Activated CD8-positive, alpha-beta T cell treated with anti-CD3 and anti-CD28 coated beads for 36 hours (primary cell): ENCODE results near the gene HYI. TPM values are rescaled to one million over a fixed set of nuclear protein-coding genes. Genes with fewer than 3 reads are reported as not detected.

ENCODE experiments used
- ATAC-seq: fragments of 200-7000 bp; cut with Tn5 transposase; one replicate; pipeline ENCODE4 v1.10.0; 2021; ENCODE audit warnings: mild to moderate bottlenecking, moderate library complexity
- CTCF ChIA-PET: fragments of 350-600 bp; sonication (Branson Sonifier 250); formaldehyde crosslinking; loops from one replicate; lab custom pipeline; 2021; ENCODE audit warnings: antibody characterized with exemption; lab: Charles Lee
- POLR2A ChIA-PET: fragments of 350-600 bp; sonication (Branson Sonifier 250); formaldehyde crosslinking; loops from one replicate; lab custom pipeline; 2021; ENCODE audit warnings: antibody characterized with exemption; lab: Charles Lee
- DNase-seq: peaks from one replicate; pipeline ENCODE4 v3.0.0-alpha.2; 2020
- H3K27ac Mint-ChIP-seq: one replicate; pipeline ENCODE4 v1.8.0; 2021; ENCODE audit warnings: mild to moderate bottlenecking, mixed read lengths
- H3K27me3 Mint-ChIP-seq: one replicate; pipeline ENCODE4 v1.8.0; 2021; ENCODE audit warnings: mixed read lengths
- H3K36me3 Mint-ChIP-seq: one replicate; pipeline ENCODE4 v1.8.0; 2021; ENCODE audit warnings: low read depth, mixed read lengths
- H3K4me1 Mint-ChIP-seq: one replicate; pipeline ENCODE4 v1.8.0; 2021; ENCODE audit warnings: low read depth, mixed read lengths
- H3K4me3 Mint-ChIP-seq: one replicate; pipeline ENCODE4 v1.8.0; 2021; ENCODE audit warnings: mild to moderate bottlenecking, moderate library complexity, mixed read lengths
- H3K9me3 Mint-ChIP-seq: one replicate; pipeline ENCODE4 v1.8.0; 2021; ENCODE audit warnings: mixed read lengths
- intact Hi-C: fragments of 100-400 bp; cut with micrococcal nuclease; formaldehyde crosslinking; loops from one replicate; pipeline ENCODE4 v1.10.0; 2022
- total RNA-seq, 2 experiments: library from RNA; stranded (reverse); gene quantifications; one replicate each; pipeline ENCODE4 v1.2.3, GENCODE V29; 2021
- TF ChIP-seq, protein P1 (sequence below): fragments of 200-600 bp; IDR thresholded peaks from one replicate; pipeline ENCODE4 v1.8.0; 2022; ENCODE audit warnings: antibody characterized with exemption, mild to moderate bottlenecking

HYI gene
- total RNA-seq, 2 experiments from 2014 or later, result 4.1 to 5.6 TPM

DNA sequence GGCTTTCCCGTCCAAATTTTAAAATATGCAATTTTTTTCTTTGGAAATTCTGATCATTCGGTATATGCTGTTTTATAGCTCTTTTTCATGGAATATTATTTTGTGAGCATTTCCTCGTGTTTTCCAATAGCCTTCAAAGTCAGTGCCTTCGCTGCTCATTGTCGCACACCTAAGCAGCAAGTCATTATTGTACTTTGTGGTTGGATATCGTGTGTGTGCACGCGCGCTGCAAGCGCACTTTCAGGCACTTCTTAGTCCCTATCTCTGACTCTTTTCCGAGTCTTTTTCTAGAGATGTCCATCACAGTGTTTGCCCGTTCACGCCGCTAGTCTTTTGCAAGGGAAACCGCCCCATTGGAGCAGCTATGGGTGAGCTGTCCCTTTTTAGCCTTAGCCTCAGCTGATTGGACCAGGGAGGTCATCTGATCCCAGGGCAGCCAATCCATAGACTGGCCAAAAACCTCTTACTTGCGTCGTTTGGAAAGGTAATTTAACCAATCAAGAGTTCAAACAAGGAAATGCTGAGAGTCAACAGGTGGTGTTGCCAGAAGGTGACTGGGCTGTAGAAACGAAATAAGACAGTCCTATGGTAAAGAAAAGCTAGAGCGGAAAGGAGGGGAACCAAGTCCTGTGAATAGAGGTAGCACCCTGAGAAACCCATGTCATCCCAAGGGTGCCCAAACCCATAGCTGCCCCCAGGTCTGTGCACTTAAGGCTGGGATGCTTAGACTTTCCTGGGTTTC, 710 bp upstream of the HYI start:
- ATAC-seq (peak; percentile 88), DNase-seq (peak; percentile 77)
- Mint-ChIP-seq H3K4me1 (peaks cover 15% of the 10 kb centered on the region), H3K4me3 (peak overlapping the region; percentile 77), H3K9me3 (peaks cover 2% of the 10 kb centered on the region), H3K27ac (peak overlapping the region; percentile 76), H3K27me3 (peaks cover 26% of the 10 kb centered on the region), H3K36me3 (peaks cover 15% of the 10 kb centered on the region)
- intact Hi-C loops, result no loop called here
- ChIA-PET CTCF (interaction anchor here (0.6 to 1.8 kb wide), 7 partner anchors 9 to 594 kb away, joined by 3 to 7 read pairs (median 3); no protein-coding TSS in a partner anchor), POLR2A (interaction anchor here (0.7 to 1.9 kb wide), 12 partner anchors 10 to 491 kb away, joined by 3 to 7 read pairs (median 4); partner anchors contain the start of genes CFAP57, EBNA1BP2 and KDM4A)
- TF ChIP-seq, protein P1, sequence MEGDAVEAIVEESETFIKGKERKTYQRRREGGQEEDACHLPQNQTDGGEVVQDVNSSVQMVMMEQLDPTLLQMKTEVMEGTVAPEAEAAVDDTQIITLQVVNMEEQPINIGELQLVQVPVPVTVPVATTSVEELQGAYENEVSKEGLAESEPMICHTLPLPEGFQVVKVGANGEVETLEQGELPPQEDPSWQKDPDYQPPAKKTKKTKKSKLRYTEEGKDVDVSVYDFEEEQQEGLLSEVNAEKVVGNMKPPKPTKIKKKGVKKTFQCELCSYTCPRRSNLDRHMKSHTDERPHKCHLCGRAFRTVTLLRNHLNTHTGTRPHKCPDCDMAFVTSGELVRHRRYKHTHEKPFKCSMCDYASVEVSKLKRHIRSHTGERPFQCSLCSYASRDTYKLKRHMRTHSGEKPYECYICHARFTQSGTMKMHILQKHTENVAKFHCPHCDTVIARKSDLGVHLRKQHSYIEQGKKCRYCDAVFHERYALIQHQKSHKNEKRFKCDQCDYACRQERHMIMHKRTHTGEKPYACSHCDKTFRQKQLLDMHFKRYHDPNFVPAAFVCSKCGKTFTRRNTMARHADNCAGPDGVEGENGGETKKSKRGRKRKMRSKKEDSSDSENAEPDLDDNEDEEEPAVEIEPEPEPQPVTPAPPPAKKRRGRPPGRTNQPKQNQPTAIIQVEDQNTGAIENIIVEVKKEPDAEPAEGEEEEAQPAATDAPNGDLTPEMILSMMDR, result no peak

DNA sequence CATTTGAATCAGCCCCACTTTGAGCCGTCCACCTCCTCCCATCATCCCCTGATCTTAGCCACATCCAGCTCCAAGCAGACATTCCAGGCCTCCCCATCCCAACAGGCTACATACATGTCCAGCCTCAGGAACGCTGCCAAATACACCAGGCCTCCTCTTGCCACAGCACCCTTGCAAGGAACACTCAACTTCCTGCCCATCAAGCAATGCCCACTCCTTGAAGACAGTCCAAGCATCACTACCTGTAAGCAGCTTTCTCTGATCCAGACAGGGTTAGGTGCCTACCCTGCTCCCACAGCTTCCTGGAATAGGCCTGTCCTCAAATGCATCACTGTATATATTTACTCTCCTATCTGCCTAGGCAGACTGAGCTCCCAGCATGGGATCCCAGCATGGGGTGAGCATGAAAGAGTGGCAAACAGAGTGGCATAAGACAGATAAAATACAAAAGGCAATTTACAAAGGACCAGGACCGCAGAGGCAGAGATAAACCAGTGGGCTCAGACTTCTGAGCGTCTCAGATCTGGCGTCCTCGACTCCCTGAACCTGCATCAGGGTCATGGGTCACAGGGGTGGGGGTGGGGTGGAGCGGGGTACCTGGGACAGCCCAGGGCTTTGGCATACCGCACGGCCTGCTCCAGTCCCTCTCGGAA, 816 bp downstream of the HYI start:
- DNase-seq (no peak), ATAC-seq (no peak)
- intact Hi-C loops, result no loop called here
- Mint-ChIP-seq H3K27ac (peak overlapping the region; percentile 25), H3K36me3 (peaks cover 15% of the 10 kb centered on the region), H3K4me1 (peaks cover 15% of the 10 kb centered on the region), H3K27me3 (peaks cover 23% of the 10 kb centered on the region), H3K9me3 (peaks cover 2% of the 10 kb centered on the region), H3K4me3 (peak overlapping the region; percentile 56)
- ChIA-PET CTCF (no interaction called here), POLR2A (interaction anchor here (0.9 kb wide), 2 partner anchors 9 kb away, joined by 3 read pairs; no protein-coding TSS in a partner anchor)
- TF ChIP-seq, protein P1, result no peak

DNA sequence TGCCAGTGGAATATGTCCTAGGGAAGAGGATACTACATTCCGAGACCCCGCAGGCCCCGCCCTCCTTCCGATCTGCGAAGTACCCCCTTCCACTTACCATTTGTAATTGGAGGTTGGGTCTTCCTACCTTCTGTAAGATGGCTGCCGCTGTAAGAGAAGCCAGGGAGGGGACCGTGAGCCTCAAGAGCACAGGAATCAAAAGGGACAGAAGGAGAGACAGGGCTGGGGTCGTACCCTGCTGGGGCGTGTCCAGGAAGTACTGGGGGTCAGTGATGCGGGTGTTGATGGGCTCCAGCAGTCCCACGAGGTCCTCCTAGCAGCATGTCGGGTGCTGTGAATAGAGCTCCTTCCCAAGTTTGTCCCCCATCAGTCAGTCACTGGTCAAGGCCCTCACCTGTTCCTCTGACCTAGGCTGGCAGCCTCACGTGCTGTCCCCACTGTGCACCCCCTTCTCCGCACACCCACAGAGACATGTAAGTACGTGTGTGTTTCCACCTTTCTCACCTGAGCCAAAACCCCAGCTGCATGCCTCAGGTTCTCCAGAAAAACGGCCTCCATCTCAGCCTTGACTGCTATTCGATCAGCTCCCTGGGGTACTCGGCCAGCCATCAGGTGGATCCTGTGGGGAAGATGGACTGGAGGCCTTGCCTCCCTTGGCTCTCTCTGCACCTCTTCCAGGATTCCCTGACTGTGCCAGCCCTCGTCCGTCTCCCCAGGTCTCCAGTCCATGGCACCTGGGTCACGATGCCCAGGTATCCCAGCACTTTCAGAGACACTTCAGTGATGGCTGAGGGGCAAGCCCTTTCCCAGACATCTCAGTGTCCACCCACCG, 1.8 kb downstream of the HYI start:
- H3K27ac Mint-ChIP-seq, result no peak overlapping the region
- CTCF ChIA-PET, result no interaction called here

DNA sequence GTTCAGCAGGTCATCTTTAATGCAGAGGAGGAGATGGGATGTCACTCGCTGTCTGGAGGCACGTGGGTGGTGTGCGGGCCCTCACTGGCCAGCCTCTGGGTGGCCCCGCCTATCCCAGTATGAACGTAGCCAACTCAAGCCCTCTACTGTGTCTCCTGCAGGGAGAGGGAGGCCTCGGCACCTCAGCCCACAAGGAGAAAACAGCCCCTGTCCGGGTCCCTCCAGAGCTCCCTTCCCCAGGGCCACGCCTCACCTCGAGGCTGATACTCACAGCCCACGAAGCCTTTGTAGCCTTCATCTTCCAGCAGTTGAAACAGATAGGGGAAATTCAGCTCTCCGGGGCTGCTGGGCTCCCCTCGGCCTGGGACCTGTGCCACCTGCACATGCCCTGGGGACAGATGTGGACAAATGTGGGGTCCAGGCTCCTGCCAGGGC, 2.6 kb downstream of the HYI start:
- H3K4me3 Mint-ChIP-seq, result no peak overlapping the region
- H3K27ac Mint-ChIP-seq, result no peak overlapping the region
- peaks cover 13% of the 10 kb centered on the region for H3K27me3 Mint-ChIP-seq
- CTCF ChIA-PET, result no interaction called here
- TF ChIP-seq, protein P1, result no peak
- H3K9me3 Mint-ChIP-seq, result peaks cover 2% of the 10 kb centered on the region
- no peak for ATAC-seq
- no peak for DNase-seq
- peaks cover 15% of the 10 kb centered on the region for H3K4me1 Mint-ChIP-seq
- intact Hi-C loops, result no loop called here
- H3K36me3 Mint-ChIP-seq, result peaks cover 24% of the 10 kb centered on the region
- POLR2A ChIA-PET, result no interaction called here

More for the DNA sequence above, 1.8 kb downstream of the HYI start:
- H3K9me3 Mint-ChIP-seq, result peaks cover 2% of the 10 kb centered on the region
- H3K4me1 Mint-ChIP-seq, result peaks cover 15% of the 10 kb centered on the region
- TF ChIP-seq, protein P1, result no peak
- ATAC-seq, result no peak
- H3K27me3 Mint-ChIP-seq, result peaks cover 18% of the 10 kb centered on the region
- DNase-seq, result no peak
- H3K4me3 Mint-ChIP-seq, result no peak overlapping the region
- POLR2A ChIA-PET, result no interaction called here
- intact Hi-C loops, result no loop called here
- peaks cover 19% of the 10 kb centered on the region for H3K36me3 Mint-ChIP-seq
